CD4-positive, alpha-beta T cell (primary cell): ENCODE measurements around the gene PCDH9. TPM values are rescaled to one million over a fixed set of nuclear protein-coding genes. Genes with fewer than 3 reads are reported as not detected.

ENCODE experiments used
- ATAC-seq: fragments of 200-7000 bp; cut with Tn5 transposase; one replicate; pipeline ENCODE4 v1.10.0; 2022; ENCODE audit warnings: mild to moderate bottlenecking; ENCODE audit not compliant: poor library complexity
- CTCF ChIA-PET: fragments of 350-600 bp; sonication (Branson Sonifier 250); formaldehyde crosslinking; loops from one replicate; lab custom pipeline; 2021; ENCODE audit warnings: antibody characterized with exemption, inconsistent platforms; lab: Charles Lee
- POLR2A ChIA-PET: fragments of 350-600 bp; sonication (Branson Sonifier 250); formaldehyde crosslinking; loops from one replicate; lab custom pipeline; 2021; ENCODE audit warnings: antibody characterized with exemption, inconsistent platforms; lab: Charles Lee
- DNase-seq, 14 experiments: peaks; one replicate each; pipeline ENCODE4 v3.0.0-alpha.2; 2013 to 2020; ENCODE audit warnings: mixed read lengths in 2 of 14
- H3K27ac ChIP-seq, 2 donors: one replicate each; pipeline versions ENCODE4 v1.5.1 to v1.7.0; 2013; ENCODE audit warnings: low read length in 2 of 2, low read depth in 1 of 2, mild to moderate bottlenecking in 1 of 2
- H3K27me3 ChIP-seq, 2 experiments: 1 replicate in 1 of 2; 2 replicates in 1 of 2; pipeline versions ENCODE4 v1.6.1 to v1.7.0; 2013; ENCODE audit warnings: low read length in 2 of 2, control low read depth in 1 of 2, mild to moderate bottlenecking in 1 of 2, moderate library complexity in 1 of 2; ENCODE audit not compliant: insufficient read depth in 2 of 2, control insufficient read depth in 1 of 2
- H3K36me3 ChIP-seq: one replicate; pipeline ENCODE4 v1.6.1; 2013; ENCODE audit warnings: low read length, control low read depth; ENCODE audit not compliant: insufficient read depth
- H3K4me1 ChIP-seq: one replicate; pipeline ENCODE4 v1.6.1; 2013; ENCODE audit warnings: low read length, control low read depth; ENCODE audit not compliant: insufficient read depth
- H3K4me3 ChIP-seq: one replicate; pipeline ENCODE4 v1.5.1; 2013; ENCODE audit warnings: mild to moderate bottlenecking, low read length, moderate library complexity
- H3K9me3 ChIP-seq, 2 experiments: 1 replicate in 1 of 2; 2 replicates in 1 of 2; pipeline versions ENCODE4 v1.6.1 to v1.7.0; 2013; ENCODE audit warnings: low read length in 2 of 2, mild to moderate bottlenecking in 2 of 2, control low read depth in 1 of 2, moderate library complexity in 1 of 2; ENCODE audit not compliant: control insufficient read depth in 1 of 2, insufficient read depth in 1 of 2
- H3K27ac Mint-ChIP-seq: one replicate; pipeline ENCODE4 v1.8.0; 2020; ENCODE audit warnings: mixed read lengths
- H3K27me3 Mint-ChIP-seq: one replicate; pipeline ENCODE4 v1.8.0; 2021; ENCODE audit warnings: mixed read lengths
- H3K36me3 Mint-ChIP-seq: one replicate; pipeline ENCODE4 v1.8.0; 2021; ENCODE audit warnings: low read depth, mixed read lengths
- H3K4me1 Mint-ChIP-seq: one replicate; pipeline ENCODE4 v1.8.0; 2021; ENCODE audit warnings: low read depth, mixed read lengths
- H3K4me3 Mint-ChIP-seq: one replicate; pipeline ENCODE4 v1.8.0; 2020; ENCODE audit warnings: mild to moderate bottlenecking, mixed read lengths
- H3K9me3 Mint-ChIP-seq: one replicate; pipeline ENCODE4 v1.8.0; 2020; ENCODE audit warnings: mixed read lengths
- CTCF ChIP-seq: fragments of 200-600 bp; IDR thresholded peaks from one replicate; pipeline ENCODE4 v1.8.0; 2022; ENCODE audit warnings: antibody characterized with exemption, mild to moderate bottlenecking
- intact Hi-C, 2 experiments: fragments of 100-400 bp; cut with DNase I in 1 of 2; cut with micrococcal nuclease in 1 of 2; formaldehyde crosslinking; loops; one replicate each; pipeline versions ENCODE4 v1.15.1 to v1.9.0; 2023 to 2025; cut with DNase I, micrococcal nuclease
- total RNA-seq, 174 experiments: library from RNA in 2 of 174; stranded (reverse) in 2 of 174; gene quantifications; one replicate each; pipeline ENCODE4 v1.2.3 and lab custom pipeline; 2021 to 2026

PCDH9 gene
- total RNA-seq, 2 experiments from 2014 or later = 0.08 to 0.19 TPM

GRCh38 chr13:66860878-66861417 is 369.2 kb downstream of the PCDH9 start:
- Histone ChIP-seq H3K36me3 (no peaks in the 10 kb centered on the region), H3K27me3 (no peaks in the 10 kb centered on the region), H3K4me3 (no peak overlapping the region), H3K27ac (no peak overlapping the region), H3K4me1 (no peaks in the 10 kb centered on the region), H3K9me3 (no peaks in the 10 kb centered on the region)
- no peak for ATAC-seq
- Mint-ChIP-seq H3K9me3 (no peaks in the 10 kb centered on the region), H3K27me3 (no peaks in the 10 kb centered on the region), H3K4me1 (no peaks in the 10 kb centered on the region), H3K27ac (no peak overlapping the region), H3K36me3 (no peaks in the 10 kb centered on the region), H3K4me3 (no peak overlapping the region)
- CTCF ChIA-PET = no interaction called here
- no peak for DNase-seq
- TF ChIP-seq CTCF = no peak
- intact Hi-C loops = no loop called here
- POLR2A ChIA-PET = no interaction called here

GRCh38 chr13:66859934-66860877 is 369.9 kb downstream of the PCDH9 start:
- no peak overlapping the region for H3K27ac ChIP-seq
- no peak for ATAC-seq
- ChIA-PET CTCF (no interaction called here), POLR2A (no interaction called here)
- H3K4me3 ChIP-seq = no peak overlapping the region
- DNase-seq = no peak
- TF ChIP-seq CTCF = no peak
- no peak overlapping the region for H3K27ac Mint-ChIP-seq
- no peaks in the 10 kb centered on the region for H3K27me3 ChIP-seq
- intact Hi-C loops = no loop called here
- no peaks in the 10 kb centered on the region for H3K9me3 Mint-ChIP-seq
- H3K36me3 ChIP-seq = no peaks in the 10 kb centered on the region
- H3K9me3 ChIP-seq = no peaks in the 10 kb centered on the region
- no peaks in the 10 kb centered on the region for H3K4me1 Mint-ChIP-seq
- H3K4me3 Mint-ChIP-seq = no peak overlapping the region
- no peaks in the 10 kb centered on the region for H3K4me1 ChIP-seq
- no peaks in the 10 kb centered on the region for H3K36me3 Mint-ChIP-seq
- no peaks in the 10 kb centered on the region for H3K27me3 Mint-ChIP-seq

DNA sequence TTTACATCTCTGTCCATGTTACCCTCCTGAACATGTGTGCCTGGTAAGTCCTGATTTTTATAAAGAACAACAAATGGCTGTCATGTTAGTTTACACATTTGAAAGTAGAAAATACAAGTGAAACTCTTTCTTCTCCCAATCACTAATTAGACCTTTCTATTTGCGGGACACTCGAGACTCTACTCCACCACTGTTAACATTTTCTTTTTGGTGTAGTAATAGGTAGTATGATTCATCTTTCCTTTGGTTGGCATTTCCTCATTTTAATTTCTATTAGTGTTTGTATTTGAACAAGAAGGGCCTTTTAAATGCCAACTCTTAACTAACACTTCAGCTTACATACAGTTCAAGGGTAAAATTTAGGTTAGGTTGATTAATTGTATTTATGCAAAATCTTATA is 371.1 kb downstream of the PCDH9 start:
- intact Hi-C loops = no loop called here
- no peak overlapping the region for H3K27ac Mint-ChIP-seq
- ChIA-PET POLR2A (no interaction called here), CTCF (no interaction called here)
- H3K27me3 Mint-ChIP-seq = no peaks in the 10 kb centered on the region
- no peak for ATAC-seq
- no peak overlapping the region for H3K4me3 Mint-ChIP-seq
- no peaks in the 10 kb centered on the region for H3K4me1 Mint-ChIP-seq
- H3K9me3 Mint-ChIP-seq = no peaks in the 10 kb centered on the region
- Histone ChIP-seq H3K27me3 (no peaks in the 10 kb centered on the region), H3K27ac (no peak overlapping the region), H3K9me3 (no peaks in the 10 kb centered on the region), H3K4me3 (no peak overlapping the region), H3K4me1 (no peaks in the 10 kb centered on the region), H3K36me3 (no peaks in the 10 kb centered on the region)
- no peak for TF ChIP-seq CTCF
- no peaks in the 10 kb centered on the region for H3K36me3 Mint-ChIP-seq
- DNase-seq = no peak
